Spleen (tissue), 11 donors: ENCODE data around the gene PCDHGC3. TPM values are rescaled to one million over a fixed set of nuclear protein-coding genes. Genes with fewer than 3 reads are reported as not detected.

ENCODE experiments used
- DNase-seq: peaks from one replicate; pipeline ENCODE4 v3.0.0-alpha.2; 2020
- H3K27ac ChIP-seq, 8 donors: fragments of 200-600 bp; sonication (generic) in 7 of 8; 1 replicate in 4 of 8; 2 replicates in 4 of 8; pipeline versions ENCODE4 v1.5.0 to v1.8.0; 2016 to 2021; ENCODE audit warnings: inconsistent platforms in 4 of 8, mild to moderate bottlenecking in 4 of 8, moderate library complexity in 1 of 8
- H3K27me3 ChIP-seq, 7 donors: fragments of 200-600 bp; sonication (generic) in 6 of 7; replicated peaks in 1 of 7; 1 replicate in 4 of 7; 2 replicates in 3 of 7; pipeline versions ENCODE4 v1.5.0 to v1.8.0; 2016 to 2021; ENCODE audit warnings: inconsistent platforms in 3 of 7, mild to moderate bottlenecking in 1 of 7
- H3K36me3 ChIP-seq, 6 donors: fragments of 200-600 bp; sonication (generic) in 5 of 6; 1 replicate in 4 of 6; 2 replicates in 2 of 6; pipeline versions ENCODE4 v1.5.0 to v1.8.0; 2016 to 2021; ENCODE audit warnings: inconsistent platforms in 2 of 6
- H3K4me1 ChIP-seq, 6 donors: fragments of 200-600 bp; sonication (generic) in 5 of 6; 1 replicate in 3 of 6; 2 replicates in 3 of 6; pipeline versions ENCODE4 v1.5.0 to v1.8.0; 2016 to 2021; ENCODE audit warnings: inconsistent platforms in 3 of 6
- H3K4me3 ChIP-seq, 8 donors: fragments of 200-600 bp; sonication (generic) in 7 of 8; 1 replicate in 4 of 8; 2 replicates in 4 of 8; pipeline versions ENCODE4 v1.5.0 to v1.8.0; 2016 to 2021; ENCODE audit warnings: inconsistent platforms in 4 of 8, mild to moderate bottlenecking in 4 of 8, moderate library complexity in 2 of 8
- H3K9me3 ChIP-seq, 8 donors: fragments of 200-600 bp; sonication (generic) in 7 of 8; 1 replicate in 4 of 8; 2 replicates in 4 of 8; pipeline versions ENCODE4 v1.5.0 to v1.8.0; 2016 to 2021; ENCODE audit warnings: inconsistent platforms in 4 of 8
- CTCF ChIP-seq, 11 experiments: fragments of 200-600 bp in 7 of 11; fragments of 450-650 bp in 4 of 11; sonication (generic) in 4 of 11; IDR thresholded peaks in 8 of 11; conservative IDR thresholded peaks in 3 of 11; 1 replicate in 7 of 11; 2 replicates in 4 of 11; pipeline versions ENCODE4 v1.4.0 to v1.8.0; 2016 to 2021; ENCODE audit warnings: antibody characterized with exemption in 11 of 11, inconsistent platforms in 4 of 11, mild to moderate bottlenecking in 1 of 11
- POLR2A ChIP-seq, 3 donors: fragments of 450-650 bp; IDR thresholded peaks; one replicate each; pipeline ENCODE4 v1.5.1; 2017; ENCODE audit warnings: antibody characterized with exemption in 3 of 3, mild to moderate bottlenecking in 1 of 3
- POLR2AphosphoS5 ChIP-seq, 3 donors: sonication (generic); formaldehyde crosslinking; IDR thresholded peaks; one replicate each; pipeline ENCODE4 v1.5.1; 2017; ENCODE audit warnings: antibody characterized with exemption in 3 of 3
- WGBS, 5 donors: extraction: QIAGEN DNeasy Blood & Tissue Kit in 3 of 5; methylation state at CpG; one replicate each; pipeline versions ENCODE4 v1.1.5 to v1.1.7; 2013 to 2018; 5-methylcytosine and 5-hydroxymethylcytosine counted together
- intact Hi-C: fragments of 100-400 bp; cut with DNase I; formaldehyde crosslinking; loops from one replicate; pipeline ENCODE4 v1.15.0; 2023; ENCODE audit warnings: low total_unique reads
- polyA plus RNA-seq, 3 donors: library from polyadenylated mRNA; stranded (reverse); fragments of 200-250 nt; gene quantifications; one replicate each; pipeline ENCODE4 v1.2.1, GENCODE V29; 2013
- total RNA-seq, 7 donors: library from RNA; depleted of rRNA in 3 of 7; stranded (reverse); fragments of >200 nt in 3 of 7; fragmentation: NEBNext Ultra II Directional in 4 of 7; extraction: Animal tissue kit (Norgen Biotek cat#: 25700) in 4 of 7; gene quantifications; one replicate each; pipeline versions ENCODE4 v1.1.0 to v1.2.1, GENCODE V29; 2016 to 2021
- donor health status: healthy with polysubstance abuse.
- donor health status: DM: no; HTN: no; CAD: no; lungs with moderate emphysema.
- donor health status: DM: no; HTN: no; CAD: no.
- donor health status: Bipolar disorder and iron deficiency.
- donor health status: healthy.
- donor health status: DM: no; HTN: no; CAD: no.
- donor health status: DM: yes; HTN: yes; CAD: no.

The PCDHGC3 gene
- total and polyA plus RNA-seq, 10 donors = 7.0 to 26.7 (median 19.2) TPM

GRCh38 chr5:141439411-141440141 lies 36.2 kb upstream of the PCDHGC3 start:
- Histone ChIP-seq H3K36me3 (no peaks in the 10 kb centered on the region), H3K27me3 (no peaks in the 10 kb centered on the region), H3K4me3 (no peak overlapping the region), H3K27ac (no peak overlapping the region), H3K4me1 (no peaks in the 10 kb centered on the region), H3K9me3 (peaks cover 0 to 92% (median 70%) of the 10 kb centered on the region in 8 donors)
- DNase-seq = no peak
- TF ChIP-seq CTCF (IDR thresholded peaks at IDR 0.05 in 8 of 11, conservative IDR thresholded peaks at IDR 0.05 in 3 of 11) (no peak), POLR2A (IDR thresholded peaks at IDR 0.05) (no peak), POLR2AphosphoS5 (IDR thresholded peaks at IDR 0.05) (no peak)
- 65 to 71% (median 69%) methylated on average over 10 of the region's 10 CpGs for WGBS, 5 donors
- intact Hi-C loops = no loop called here

- Histone ChIP-seq H3K36me3 (no peaks in the 10 kb centered on the region), H3K4me1 (no peaks in the 10 kb centered on the region), H3K27me3 (no peaks in the 10 kb centered on the region), H3K9me3 (peaks cover 0 to 92% (median 65%) of the 10 kb centered on the region in 8 donors), H3K27ac (no peak overlapping the region), H3K4me3 (no peak overlapping the region)
- DNase-seq = no peak
- WGBS, 5 donors = 92 to 95% (median 94%) methylated on average over 9 of the region's 9 CpGs
- no peak for TF ChIP-seq POLR2AphosphoS5 (IDR thresholded peaks at IDR 0.05)
- no peak for TF ChIP-seq CTCF (IDR thresholded peaks at IDR 0.05 in 8 of 11, conservative IDR thresholded peaks at IDR 0.05 in 3 of 11)
- no peak for TF ChIP-seq POLR2A (IDR thresholded peaks at IDR 0.05)
- intact Hi-C loops = no loop called here
Observed at GRCh38 chr5:141440341-141440740, 35.4 kb upstream of the PCDHGC3 start.

GRCh38 chr5:141441571-141442170 lies 34.1 kb upstream of the PCDHGC3 start:
- Histone ChIP-seq H3K36me3 (no peaks in the 10 kb centered on the region), H3K27ac (no peak overlapping the region), H3K27me3 (no peaks in the 10 kb centered on the region), H3K4me1 (no peaks in the 10 kb centered on the region), H3K4me3 (no peak overlapping the region), H3K9me3 (peaks cover 0 to 80% (median 53%) of the 10 kb centered on the region in 8 donors)
- TF ChIP-seq CTCF (IDR thresholded peaks at IDR 0.05 in 8 of 11, conservative IDR thresholded peaks at IDR 0.05 in 3 of 11) (no peak), POLR2AphosphoS5 (IDR thresholded peaks at IDR 0.05) (peak in 1 of 3 donors; percentile 23)
- 58 to 69% (median 63%) methylated on average over 43 to 50 of the region's 50 CpGs for WGBS, 5 donors
- intact Hi-C loops = no loop called here
- no peak for DNase-seq

GRCh38 chr5:141465351-141465750 lies 10.4 kb upstream of the PCDHGC3 start:
- no peak for TF ChIP-seq CTCF (IDR thresholded peaks at IDR 0.05 in 8 of 11, conservative IDR thresholded peaks at IDR 0.05 in 3 of 11)
- TF ChIP-seq POLR2AphosphoS5 (IDR thresholded peaks at IDR 0.05) = no peak
- TF ChIP-seq POLR2A (IDR thresholded peaks at IDR 0.05) = no peak
- Histone ChIP-seq H3K4me3 (no peak overlapping the region), H3K36me3 (no peaks in the 10 kb centered on the region), H3K27ac (no peak overlapping the region), H3K4me1 (no peaks in the 10 kb centered on the region), H3K27me3 (no peaks in the 10 kb centered on the region), H3K9me3 (peaks cover 0 to 21% (median 9%) of the 10 kb centered on the region in 8 donors)
- WGBS, 5 donors = 89 to 96% (median 94%) methylated on average over 3 of the region's 3 CpGs
- no peak for DNase-seq
- intact Hi-C loops = no loop called here
